ENCODE measurements around the gene NOS1AP.

DNA sequence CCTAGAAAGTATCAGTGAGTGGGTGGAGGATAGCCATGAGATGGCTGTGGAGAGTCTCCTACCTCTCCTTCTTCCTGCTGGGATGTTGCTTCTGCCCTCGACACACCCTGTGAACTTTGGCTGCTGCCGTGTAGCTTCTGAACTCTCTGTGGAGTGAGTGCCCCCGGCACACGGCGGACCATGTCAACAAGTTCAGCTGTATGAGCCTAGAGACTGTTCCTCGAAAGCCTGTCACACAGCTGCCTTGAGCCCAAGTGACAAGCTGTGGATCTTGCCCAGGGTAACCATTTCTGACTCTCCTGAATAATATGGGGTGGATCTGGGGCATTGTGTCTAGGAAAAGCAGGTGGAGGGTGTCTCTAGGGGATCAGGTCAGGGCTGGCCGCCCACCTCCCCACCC is 143.2 kb downstream of the NOS1AP start:
- TF ChIP-seq EZH2phosphoT487 (IDR thresholded peaks at IDR 0.05; ENCODE audit: unreplicated experiment), result no peak
- TF ChIP-seq, protein P1, sequence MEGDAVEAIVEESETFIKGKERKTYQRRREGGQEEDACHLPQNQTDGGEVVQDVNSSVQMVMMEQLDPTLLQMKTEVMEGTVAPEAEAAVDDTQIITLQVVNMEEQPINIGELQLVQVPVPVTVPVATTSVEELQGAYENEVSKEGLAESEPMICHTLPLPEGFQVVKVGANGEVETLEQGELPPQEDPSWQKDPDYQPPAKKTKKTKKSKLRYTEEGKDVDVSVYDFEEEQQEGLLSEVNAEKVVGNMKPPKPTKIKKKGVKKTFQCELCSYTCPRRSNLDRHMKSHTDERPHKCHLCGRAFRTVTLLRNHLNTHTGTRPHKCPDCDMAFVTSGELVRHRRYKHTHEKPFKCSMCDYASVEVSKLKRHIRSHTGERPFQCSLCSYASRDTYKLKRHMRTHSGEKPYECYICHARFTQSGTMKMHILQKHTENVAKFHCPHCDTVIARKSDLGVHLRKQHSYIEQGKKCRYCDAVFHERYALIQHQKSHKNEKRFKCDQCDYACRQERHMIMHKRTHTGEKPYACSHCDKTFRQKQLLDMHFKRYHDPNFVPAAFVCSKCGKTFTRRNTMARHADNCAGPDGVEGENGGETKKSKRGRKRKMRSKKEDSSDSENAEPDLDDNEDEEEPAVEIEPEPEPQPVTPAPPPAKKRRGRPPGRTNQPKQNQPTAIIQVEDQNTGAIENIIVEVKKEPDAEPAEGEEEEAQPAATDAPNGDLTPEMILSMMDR (conservative IDR thresholded peaks at IDR 0.05; ENCODE audit: low read depth in 2 of 2), result no peak
- TF ChIP-seq EZH2 (IDR thresholded peaks at IDR 0.05; ENCODE audit: low read depth, unreplicated experiment), result no peak
- TF ChIP-seq JUNB (IDR thresholded peaks at IDR 0.05; ENCODE audit: unreplicated experiment), result no peak
- TF ChIP-seq POLR2AphosphoS5 (IDR thresholded peaks at IDR 0.05; ENCODE audit: low read depth), result no peak
- TF ChIP-seq, protein P2, sequence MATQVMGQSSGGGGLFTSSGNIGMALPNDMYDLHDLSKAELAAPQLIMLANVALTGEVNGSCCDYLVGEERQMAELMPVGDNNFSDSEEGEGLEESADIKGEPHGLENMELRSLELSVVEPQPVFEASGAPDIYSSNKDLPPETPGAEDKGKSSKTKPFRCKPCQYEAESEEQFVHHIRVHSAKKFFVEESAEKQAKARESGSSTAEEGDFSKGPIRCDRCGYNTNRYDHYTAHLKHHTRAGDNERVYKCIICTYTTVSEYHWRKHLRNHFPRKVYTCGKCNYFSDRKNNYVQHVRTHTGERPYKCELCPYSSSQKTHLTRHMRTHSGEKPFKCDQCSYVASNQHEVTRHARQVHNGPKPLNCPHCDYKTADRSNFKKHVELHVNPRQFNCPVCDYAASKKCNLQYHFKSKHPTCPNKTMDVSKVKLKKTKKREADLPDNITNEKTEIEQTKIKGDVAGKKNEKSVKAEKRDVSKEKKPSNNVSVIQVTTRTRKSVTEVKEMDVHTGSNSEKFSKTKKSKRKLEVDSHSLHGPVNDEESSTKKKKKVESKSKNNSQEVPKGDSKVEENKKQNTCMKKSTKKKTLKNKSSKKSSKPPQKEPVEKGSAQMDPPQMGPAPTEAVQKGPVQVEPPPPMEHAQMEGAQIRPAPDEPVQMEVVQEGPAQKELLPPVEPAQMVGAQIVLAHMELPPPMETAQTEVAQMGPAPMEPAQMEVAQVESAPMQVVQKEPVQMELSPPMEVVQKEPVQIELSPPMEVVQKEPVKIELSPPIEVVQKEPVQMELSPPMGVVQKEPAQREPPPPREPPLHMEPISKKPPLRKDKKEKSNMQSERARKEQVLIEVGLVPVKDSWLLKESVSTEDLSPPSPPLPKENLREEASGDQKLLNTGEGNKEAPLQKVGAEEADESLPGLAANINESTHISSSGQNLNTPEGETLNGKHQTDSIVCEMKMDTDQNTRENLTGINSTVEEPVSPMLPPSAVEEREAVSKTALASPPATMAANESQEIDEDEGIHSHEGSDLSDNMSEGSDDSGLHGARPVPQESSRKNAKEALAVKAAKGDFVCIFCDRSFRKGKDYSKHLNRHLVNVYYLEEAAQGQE (IDR thresholded peaks at IDR 0.05; ENCODE audit: unreplicated experiment), result no peak
- TF ChIP-seq, protein P3, sequence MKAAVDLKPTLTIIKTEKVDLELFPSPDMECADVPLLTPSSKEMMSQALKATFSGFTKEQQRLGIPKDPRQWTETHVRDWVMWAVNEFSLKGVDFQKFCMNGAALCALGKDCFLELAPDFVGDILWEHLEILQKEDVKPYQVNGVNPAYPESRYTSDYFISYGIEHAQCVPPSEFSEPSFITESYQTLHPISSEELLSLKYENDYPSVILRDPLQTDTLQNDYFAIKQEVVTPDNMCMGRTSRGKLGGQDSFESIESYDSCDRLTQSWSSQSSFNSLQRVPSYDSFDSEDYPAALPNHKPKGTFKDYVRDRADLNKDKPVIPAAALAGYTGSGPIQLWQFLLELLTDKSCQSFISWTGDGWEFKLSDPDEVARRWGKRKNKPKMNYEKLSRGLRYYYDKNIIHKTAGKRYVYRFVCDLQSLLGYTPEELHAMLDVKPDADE (IDR thresholded peaks at IDR 0.05), result no peak
- no peak for TF ChIP-seq CREB1 (CRISPR knock-in tag; IDR thresholded peaks at IDR 0.05; ENCODE audit: low read depth)
- TF ChIP-seq ZNF331 (CRISPR knock-in tag; IDR thresholded peaks at IDR 0.05; ENCODE audit: low read depth), result no peak
- TF ChIP-seq NANOG (IDR thresholded peaks at IDR 0.05; ENCODE audit: borderline replicate concordance), result no peak
- TF ChIP-seq ZNF114 (CRISPR knock-in tag; IDR thresholded peaks at IDR 0.05), result no peak
